ENCODE results near the gene SMPX. TPM values are rescaled to one million over a fixed set of nuclear protein-coding genes. Genes with fewer than 3 reads are reported as not detected.

Gene SMPX
- total and polyA plus RNA-seq, 2 experiments from 2014 or later, result not detected

DNA sequence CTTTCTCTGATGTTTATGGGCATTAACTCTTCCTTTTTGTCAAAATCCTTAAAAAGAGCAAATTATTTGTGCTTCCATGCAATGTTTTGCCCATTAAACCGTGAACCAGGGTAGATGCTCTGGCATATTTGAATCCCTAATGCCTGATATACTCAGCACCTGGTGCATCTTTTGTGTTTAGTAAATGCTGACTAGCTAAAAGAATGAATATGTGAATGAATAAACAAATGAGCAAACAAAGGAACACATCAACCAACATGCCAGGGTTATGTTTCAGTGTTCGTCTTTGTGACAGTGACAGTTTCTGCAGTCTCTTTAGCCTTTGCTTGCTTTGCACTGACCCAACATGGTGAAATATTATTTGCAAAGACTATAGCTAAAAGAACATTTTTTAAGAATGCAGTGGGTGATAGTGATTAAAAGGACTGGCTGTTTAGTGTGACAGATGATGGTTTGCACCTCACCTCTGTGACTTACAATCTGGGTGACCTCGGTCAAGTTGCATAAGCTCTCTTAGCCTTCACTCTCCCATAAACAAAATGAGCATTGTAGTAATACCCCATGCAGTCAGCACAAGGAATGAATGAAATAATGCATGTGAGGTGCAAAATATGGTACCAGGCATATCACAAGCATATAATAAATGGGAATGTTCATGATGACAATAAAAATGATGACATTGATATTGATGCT, 29.5 kb downstream of the SMPX start:
- Histone ChIP-seq H3K27ac (ENCODE audit: low read depth) (no peak overlapping the region), H3K4me3 (no peak overlapping the region), H3K9me2 (ENCODE audit: insufficient read depth) (no peaks in the 10 kb centered on the region), H3K36me3 (ENCODE audit: insufficient read depth) (no peaks in the 10 kb centered on the region), H3F3A (replicated peaks; ENCODE audit: low read depth) (no peaks in the 10 kb centered on the region), H3K27me3 (ENCODE audit: insufficient read depth) (no peaks in the 10 kb centered on the region), H3K79me2 (replicated peaks; ENCODE audit: insufficient read depth) (no peaks in the 10 kb centered on the region), H3K4me2 (no peak overlapping the region), H4K20me1 (replicated peaks; ENCODE audit: insufficient read depth) (no peaks in the 10 kb centered on the region), H2AFZ (no peak overlapping the region), H3K4me1 (ENCODE audit: insufficient read depth) (no peaks in the 10 kb centered on the region)
- Mint-ChIP-seq H3K27me3 (ENCODE audit: insufficient read depth, low read depth, poor library complexity) (no peaks in the 10 kb centered on the region), H3K27ac (no peak overlapping the region), H3K4me3 (no peak overlapping the region), H3K9me3 (no peaks in the 10 kb centered on the region), H3K36me3 (ENCODE audit: low read depth) (no peaks in the 10 kb centered on the region), H3K4me1 (no peaks in the 10 kb centered on the region)
- TF ChIP-seq EZH2 (IDR thresholded peaks at IDR 0.05; ENCODE audit: low read depth, unreplicated experiment), result no peak
- TF ChIP-seq, protein P1, sequence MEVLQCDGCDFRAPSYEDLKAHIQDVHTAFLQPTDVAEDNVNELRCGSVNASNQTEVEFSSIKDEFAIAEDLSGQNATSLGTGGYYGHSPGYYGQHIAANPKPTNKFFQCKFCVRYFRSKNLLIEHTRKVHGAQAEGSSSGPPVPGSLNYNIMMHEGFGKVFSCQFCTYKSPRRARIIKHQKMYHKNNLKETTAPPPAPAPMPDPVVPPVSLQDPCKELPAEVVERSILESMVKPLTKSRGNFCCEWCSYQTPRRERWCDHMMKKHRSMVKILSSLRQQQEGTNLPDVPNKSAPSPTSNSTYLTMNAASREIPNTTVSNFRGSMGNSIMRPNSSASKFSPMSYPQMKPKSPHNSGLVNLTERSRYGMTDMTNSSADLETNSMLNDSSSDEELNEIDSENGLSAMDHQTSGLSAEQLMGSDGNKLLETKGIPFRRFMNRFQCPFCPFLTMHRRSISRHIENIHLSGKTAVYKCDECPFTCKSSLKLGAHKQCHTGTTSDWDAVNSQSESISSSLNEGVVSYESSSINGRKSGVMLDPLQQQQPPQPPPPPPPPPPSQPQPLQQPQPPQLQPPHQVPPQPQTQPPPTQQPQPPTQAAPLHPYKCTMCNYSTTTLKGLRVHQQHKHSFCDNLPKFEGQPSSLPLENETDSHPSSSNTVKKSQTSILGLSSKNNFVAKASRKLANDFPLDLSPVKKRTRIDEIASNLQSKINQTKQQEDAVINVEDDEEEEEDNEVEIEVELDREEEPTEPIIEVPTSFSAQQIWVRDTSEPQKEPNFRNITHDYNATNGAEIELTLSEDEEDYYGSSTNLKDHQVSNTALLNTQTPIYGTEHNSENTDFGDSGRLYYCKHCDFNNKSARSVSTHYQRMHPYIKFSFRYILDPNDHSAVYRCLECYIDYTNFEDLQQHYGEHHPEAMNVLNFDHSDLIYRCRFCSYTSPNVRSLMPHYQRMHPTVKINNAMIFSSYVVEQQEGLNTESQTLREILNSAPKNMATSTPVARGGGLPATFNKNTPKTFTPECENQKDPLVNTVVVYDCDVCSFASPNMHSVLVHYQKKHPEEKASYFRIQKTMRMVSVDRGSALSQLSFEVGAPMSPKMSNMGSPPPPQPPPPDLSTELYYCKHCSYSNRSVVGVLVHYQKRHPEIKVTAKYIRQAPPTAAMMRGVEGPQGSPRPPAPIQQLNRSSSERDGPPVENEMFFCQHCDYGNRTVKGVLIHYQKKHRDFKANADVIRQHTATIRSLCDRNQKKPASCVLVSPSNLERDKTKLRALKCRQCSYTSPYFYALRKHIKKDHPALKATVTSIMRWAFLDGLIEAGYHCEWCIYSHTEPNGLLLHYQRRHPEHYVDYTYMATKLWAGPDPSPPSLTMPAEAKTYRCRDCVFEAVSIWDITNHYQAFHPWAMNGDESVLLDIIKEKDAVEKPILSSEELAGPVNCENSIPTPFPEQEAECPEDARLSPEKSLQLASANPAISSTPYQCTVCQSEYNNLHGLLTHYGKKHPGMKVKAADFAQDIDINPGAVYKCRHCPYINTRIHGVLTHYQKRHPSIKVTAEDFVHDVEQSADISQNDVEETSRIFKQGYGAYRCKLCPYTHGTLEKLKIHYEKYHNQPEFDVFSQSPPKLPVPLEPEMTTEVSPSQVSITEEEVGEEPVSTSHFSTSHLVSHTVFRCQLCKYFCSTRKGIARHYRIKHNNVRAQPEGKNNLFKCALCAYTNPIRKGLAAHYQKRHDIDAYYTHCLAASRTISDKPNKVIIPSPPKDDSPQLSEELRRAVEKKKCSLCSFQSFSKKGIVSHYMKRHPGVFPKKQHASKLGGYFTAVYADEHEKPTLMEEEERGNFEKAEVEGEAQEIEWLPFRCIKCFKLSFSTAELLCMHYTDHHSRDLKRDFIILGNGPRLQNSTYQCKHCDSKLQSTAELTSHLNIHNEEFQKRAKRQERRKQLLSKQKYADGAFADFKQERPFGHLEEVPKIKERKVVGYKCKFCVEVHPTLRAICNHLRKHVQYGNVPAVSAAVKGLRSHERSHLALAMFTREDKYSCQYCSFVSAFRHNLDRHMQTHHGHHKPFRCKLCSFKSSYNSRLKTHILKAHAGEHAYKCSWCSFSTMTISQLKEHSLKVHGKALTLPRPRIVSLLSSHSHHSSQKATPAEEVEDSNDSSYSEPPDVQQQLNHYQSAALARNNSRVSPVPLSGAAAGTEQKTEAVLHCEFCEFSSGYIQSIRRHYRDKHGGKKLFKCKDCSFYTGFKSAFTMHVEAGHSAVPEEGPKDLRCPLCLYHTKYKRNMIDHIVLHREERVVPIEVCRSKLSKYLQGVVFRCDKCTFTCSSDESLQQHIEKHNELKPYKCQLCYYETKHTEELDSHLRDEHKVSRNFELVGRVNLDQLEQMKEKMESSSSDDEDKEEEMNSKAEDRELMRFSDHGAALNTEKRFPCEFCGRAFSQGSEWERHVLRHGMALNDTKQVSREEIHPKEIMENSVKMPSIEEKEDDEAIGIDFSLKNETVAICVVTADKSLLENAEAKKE (CRISPR knock-in tag; IDR thresholded peaks at IDR 0.05), result no peak
- no peak for TF ChIP-seq STAT1 (IDR thresholded peaks at IDR 0.05; ENCODE audit: unreplicated experiment)
- no peak for TF ChIP-seq ZNF331 (CRISPR knock-in tag; IDR thresholded peaks at IDR 0.05; ENCODE audit: low read depth)
- ATAC-seq (no peak), DNase-seq (ENCODE audit: low spot score) (no peak)

DNA sequence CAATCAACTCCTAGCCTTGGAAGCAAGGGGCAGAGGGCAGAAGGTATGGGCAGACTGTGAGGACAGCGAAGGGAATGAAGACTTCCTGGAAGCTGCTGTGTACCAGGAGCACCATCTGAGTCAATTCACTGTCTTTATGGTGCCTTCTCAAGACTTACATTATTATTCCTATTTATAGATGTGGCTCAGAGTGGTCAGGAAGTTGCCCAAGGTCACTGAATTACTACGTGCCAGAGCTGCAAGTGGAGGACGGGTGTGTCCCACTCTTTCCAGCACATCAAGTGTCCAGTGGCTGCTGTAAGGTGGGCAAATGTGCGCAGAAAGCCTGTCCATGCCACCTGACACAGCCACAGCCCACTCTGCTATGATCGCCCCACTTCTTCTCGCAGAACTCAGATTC, 32.0 kb downstream of the SMPX start:
- Mint-ChIP-seq H3K27me3 (ENCODE audit: insufficient read depth, low read depth, poor library complexity) (no peaks in the 10 kb centered on the region), H3K4me3 (no peak overlapping the region), H3K36me3 (ENCODE audit: low read depth) (no peaks in the 10 kb centered on the region), H3K27ac (no peak overlapping the region), H3K9me3 (no peaks in the 10 kb centered on the region), H3K4me1 (no peaks in the 10 kb centered on the region)
- Histone ChIP-seq H3K4me3 (no peak overlapping the region), H2AFZ (no peak overlapping the region), H4K20me1 (replicated peaks; ENCODE audit: insufficient read depth) (no peaks in the 10 kb centered on the region), H3K36me3 (ENCODE audit: insufficient read depth) (no peaks in the 10 kb centered on the region), H3K79me2 (replicated peaks; ENCODE audit: insufficient read depth) (no peaks in the 10 kb centered on the region), H3K27me3 (ENCODE audit: insufficient read depth) (no peaks in the 10 kb centered on the region), H3K9me2 (ENCODE audit: insufficient read depth) (no peaks in the 10 kb centered on the region), H3F3A (replicated peaks; ENCODE audit: low read depth) (no peaks in the 10 kb centered on the region), H3K27ac (ENCODE audit: low read depth) (no peak overlapping the region), H3K4me2 (no peak overlapping the region), H3K4me1 (ENCODE audit: insufficient read depth) (no peaks in the 10 kb centered on the region)
- DNase-seq (ENCODE audit: low spot score) (no peak), ATAC-seq (no peak)
- TF ChIP-seq CREB1 (CRISPR knock-in tag; IDR thresholded peaks at IDR 0.05; ENCODE audit: low read depth) (no peak), EZH2phosphoT487 (IDR thresholded peaks at IDR 0.05; ENCODE audit: unreplicated experiment) (no peak)
- TF ChIP-seq, protein P1 (CRISPR knock-in tag; IDR thresholded peaks at IDR 0.05), result no peak
